AG08395 (cell line): ENCODE measurements around the gene MACC1.
A peak's percentile ranks its signal among the peaks of the same experiment; 100 is the strongest.

Source experiments
- DNase-seq: peaks from one replicate; pipeline ENCODE4 v3.0.0; 2012; ENCODE audit warnings: mixed read lengths, low spot score

Gene MACC1

DNA sequence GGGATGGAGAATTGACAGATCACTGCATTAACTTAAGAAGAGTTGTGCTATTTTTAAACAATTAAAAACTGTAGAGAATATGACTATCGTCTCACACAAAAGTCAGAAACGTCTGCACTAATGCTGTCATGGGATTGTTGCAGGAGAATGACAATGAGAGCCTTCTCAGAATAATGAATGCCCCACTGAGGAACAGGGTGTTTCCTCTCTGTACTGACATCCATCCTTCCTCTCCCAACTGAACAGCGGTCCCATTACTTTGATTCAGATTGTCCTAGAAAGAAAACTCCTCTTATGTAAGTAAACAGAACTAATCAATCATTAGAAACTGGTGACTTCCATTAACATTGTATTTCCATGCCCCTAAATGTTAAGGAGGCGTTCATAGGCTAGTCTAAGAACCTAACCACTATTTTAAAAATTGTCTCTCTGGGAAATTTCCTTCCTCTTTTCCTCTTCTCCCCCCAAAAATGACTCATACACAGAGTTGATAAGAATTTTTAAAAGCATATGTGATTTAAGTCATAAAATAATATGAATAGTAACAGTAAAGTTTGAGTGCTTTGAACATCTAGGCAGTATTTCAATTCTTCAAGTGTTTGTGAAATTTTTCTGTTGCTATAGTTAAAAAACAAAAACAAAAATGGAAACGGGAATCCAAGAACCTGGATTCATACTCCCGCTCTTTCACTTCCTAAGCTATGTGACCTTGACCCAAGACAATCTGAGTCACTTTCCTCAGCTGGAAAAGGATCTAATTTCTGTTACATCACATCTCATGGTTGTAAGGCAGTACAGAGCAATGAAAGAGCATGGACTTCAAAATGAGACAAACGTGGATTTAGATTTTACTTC, 12.7 kb upstream of the MACC1 start:
- DNase-seq: peak; percentile 79

DNA sequence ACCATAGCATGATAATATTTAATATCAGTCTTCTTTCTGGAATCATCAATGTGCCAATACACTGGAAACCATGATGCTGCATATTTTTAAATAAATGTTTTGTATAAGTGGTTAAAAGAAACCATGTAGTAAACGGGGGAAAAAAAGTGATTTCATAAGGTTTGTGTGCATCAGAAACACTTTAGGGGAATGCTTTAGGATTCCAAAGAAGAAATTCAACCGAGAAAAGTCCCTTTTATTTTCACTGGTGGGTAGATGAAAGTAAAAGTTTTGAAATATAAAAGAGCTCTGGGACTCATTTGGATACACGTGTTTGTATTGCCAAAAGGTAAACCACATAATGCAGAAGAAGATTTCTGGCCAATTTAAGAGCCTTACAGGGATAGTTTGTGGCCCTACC, 11.9 kb upstream of the MACC1 start:
- no peak for DNase-seq

DNA sequence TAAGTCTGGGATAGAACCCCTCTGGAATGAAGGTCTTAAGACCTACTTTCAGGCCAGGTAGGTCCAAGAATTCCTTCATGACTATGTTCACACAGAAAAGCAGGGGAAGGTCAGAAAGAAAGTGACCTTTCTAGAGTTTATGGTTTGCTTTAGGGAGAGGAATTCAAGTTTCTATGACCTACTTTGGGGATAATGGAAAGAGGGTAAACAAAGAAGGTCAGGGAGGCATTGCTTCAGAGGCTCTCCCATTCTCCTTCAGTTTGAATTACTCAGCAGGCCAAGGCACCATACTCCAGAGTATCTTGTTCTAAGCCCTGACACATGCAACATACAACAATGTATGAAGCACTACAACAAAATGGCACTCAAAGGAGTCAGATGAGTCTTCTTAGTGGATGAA, 11.5 kb upstream of the MACC1 start:
- no peak for DNase-seq

DNA sequence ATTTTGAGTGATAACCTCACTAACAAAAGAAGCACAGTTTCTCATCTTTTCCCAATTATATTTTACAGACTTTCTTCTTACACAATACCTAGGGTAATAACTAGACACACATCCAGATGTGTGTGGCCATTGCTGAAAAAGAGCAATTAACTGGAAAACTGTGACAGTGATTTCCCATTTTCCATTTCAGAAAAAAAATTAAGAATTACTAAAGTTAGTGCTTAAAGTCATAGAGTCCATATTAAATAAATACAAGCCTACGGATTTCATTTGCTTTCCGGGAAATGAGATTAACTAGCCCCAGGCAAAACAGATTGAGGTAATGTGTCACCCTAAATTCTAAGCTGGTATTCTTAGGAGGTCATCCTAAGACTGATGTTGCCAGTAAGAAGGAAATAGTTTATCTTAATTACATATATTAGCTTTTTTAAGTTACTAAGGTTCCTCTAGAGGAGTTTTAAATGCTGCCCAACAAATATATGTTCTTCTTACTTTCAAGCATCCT, 10.2 kb upstream of the MACC1 start:
- no peak for DNase-seq

DNA sequence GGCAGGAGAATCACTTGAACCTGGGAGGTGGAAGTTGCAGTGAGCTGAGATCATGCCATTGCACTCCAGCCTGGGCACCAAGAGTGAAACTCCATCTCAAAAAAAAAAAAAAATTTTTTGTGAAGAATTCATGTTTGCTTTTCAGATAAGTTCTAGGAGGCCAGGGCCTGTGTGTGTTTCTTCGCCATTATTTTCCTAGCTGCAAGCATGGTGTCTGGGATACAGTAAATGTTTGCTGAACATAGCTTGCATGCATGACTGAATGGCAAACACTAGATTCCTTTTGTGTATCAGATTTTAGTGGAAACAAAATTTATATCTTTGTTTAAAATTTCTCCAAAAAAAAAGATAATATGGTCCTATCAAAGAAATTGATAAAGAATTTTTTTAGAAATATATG, 9.7 kb upstream of the MACC1 start:
- no peak for DNase-seq

DNA sequence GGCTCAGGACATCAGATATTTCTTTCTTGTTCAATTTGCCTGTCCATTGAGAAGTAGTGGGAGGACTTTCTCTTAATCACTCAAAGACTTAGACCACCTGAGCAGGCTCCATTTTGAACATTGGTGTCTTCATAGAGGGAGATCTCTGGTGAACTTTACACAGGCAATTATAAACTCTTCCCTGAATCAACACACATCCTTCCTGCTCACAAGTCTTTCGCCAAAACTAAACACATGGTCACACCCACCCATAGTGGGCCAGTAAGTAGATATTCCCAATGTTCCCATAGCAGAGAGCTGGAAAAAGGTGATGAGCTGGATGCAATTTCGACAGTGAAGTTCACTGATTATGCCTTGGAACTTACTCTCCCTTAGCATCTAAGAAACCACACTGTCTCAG, 8.2 kb upstream of the MACC1 start:
- DNase-seq: no peak

DNA sequence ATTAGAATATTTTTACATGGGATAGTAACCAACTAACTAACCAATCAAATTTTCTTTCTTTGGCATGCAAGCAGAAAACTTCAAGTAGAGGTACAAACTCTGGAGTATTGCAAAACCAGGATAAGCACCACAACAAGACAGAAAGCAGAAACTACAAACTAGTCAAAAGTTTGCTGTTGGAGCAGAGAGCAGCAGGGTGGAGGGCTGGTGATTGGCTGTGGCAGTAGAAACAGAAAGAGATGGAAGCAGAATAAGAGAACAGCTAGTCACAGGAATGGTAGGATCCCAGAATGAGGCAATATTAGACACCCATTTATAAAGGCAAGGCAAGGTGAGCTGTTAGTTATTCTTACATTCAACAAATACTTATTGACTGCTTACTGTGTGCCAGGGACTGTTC, 6.8 kb upstream of the MACC1 start:
- no peak for DNase-seq

DNA sequence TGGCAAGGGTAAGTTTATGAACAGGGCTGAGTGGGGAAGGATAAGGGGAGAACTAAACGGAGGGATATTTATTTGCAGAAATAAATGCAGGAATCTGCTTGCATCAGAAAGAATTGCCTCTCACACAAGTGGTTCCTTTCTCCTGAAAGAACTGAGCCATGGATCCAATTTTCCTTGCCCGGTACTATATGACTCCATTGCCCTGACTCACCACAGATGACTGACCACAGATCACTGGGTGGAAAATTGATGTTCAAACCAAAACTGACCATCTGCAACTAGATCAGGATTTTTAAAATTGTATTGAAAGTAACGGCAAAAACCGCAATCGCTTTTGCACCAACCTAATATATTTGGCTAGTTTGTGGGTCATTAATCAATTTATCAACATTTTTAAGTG, 6.2 kb upstream of the MACC1 start:
- peak; percentile 60 for DNase-seq

DNA sequence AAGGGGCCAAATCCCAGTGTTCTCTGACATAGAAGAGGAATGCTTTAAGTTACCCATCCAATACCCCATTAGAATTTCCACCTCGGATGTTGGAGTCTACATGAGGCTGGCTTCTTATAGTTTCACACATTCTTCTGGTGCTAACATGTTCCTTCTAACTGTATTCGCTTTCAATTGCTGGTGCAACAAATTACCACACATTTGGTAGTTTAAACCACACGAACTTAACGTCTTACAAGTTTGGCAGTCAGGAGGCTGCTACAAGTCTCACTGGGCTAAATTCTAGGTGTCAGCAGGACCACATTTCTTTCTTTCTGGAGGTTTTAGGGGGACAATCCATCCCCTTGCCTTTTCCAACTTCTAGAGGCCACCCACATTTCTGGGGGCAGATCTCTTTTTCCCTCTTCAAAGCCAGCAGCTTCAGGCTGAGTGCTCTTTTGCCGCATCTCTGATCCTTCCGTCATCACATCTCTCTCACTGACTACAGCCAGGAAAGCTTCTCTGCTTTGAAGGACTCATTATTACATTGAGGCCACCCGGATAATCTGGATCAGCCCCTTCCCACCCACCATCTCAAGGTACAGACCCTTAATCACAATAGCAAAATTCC, 5.1 kb upstream of the MACC1 start:
- no peak for DNase-seq

DNA sequence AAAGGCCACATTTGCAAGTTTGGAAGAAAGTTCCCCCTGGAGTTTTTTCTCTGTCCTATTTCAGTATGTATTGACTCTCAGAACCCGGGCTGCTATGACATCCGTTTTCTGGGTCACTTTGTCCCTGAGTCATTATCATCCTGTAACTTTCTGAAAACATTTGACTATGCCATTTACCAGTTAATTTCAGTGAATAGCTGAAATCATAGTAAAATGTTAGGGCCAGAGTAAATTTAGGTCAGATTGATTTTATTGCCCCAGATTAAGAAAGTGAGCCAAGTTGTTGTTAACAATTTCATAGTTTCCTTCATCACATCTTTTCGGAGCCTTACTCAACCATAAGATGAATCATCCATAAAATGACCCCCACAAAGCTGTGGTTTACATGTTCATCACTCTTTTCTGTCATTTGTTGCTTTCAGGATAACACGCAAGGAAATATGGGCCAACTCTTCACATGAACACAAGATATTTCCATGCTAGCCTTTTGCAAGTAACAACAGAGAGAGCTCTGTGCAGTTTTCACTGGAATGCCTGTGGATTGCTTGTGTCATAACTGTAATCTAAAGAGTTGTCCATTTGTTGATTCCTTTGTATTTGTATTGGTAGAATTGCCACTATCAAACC, 3.9 kb upstream of the MACC1 start:
- DNase-seq: peak; percentile 83

DNA sequence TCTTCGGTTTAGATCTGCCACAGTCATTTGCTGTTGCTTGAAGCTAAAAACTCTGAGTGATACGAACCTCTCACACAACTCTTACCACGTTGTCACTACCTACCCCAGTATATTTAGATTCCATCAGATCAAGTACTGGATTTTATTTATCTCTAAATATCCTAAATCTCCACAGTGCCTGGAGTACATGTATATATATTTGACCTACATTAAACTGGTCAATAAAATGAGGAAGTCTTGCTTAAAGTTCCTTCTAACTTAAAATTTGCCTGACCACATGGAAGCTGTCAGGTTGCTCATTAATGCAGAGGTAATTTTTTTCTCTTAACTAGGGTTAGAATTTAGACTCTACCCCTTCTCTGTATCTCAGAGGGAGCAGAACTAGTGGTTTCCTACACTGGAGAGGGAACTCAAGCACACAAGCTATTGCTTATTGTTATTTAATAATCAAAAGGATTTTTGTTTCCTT, 3.1 kb upstream of the MACC1 start:
- DNase-seq: no peak

DNA sequence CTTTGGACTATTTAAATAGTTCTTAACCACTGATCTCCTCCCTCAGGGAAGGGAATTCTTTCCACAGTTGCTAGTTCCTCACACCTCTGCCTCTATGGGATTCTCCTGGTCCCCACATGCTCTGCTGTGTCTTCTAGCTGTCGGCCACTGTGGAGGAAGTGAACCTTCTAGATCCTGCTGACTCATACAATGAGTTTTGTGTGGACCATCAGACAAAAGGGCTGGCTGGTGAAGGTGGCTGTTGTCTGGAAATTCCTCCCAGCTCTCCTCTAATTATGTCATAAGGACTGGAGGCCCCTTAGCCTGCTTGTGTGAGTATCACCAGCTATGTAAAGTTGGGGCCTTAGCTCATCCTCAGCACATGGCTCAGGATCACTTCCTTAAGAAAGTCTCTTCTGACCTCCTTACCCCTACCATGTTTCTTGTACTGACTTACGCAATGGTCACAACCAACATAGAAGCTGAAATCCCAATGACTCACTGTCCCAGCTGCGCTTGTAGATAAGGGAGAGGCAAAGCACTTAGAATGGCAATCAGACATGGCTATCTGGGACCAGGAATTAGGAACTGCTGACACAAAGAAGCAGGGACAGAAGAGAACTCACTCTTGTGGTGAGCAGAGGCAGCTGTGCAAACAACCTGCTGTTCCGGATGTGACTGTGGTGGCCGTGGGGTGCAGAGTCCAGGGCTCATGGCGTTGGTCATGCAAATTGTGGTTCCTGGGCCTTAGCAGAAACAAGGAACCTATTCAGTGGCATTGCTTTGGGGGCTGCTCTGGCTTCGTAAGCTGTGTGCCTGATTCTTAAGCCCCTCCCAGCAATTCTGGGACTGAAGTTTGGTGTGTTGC, 2.5 kb upstream of the MACC1 start:
- no peak for DNase-seq

DNA sequence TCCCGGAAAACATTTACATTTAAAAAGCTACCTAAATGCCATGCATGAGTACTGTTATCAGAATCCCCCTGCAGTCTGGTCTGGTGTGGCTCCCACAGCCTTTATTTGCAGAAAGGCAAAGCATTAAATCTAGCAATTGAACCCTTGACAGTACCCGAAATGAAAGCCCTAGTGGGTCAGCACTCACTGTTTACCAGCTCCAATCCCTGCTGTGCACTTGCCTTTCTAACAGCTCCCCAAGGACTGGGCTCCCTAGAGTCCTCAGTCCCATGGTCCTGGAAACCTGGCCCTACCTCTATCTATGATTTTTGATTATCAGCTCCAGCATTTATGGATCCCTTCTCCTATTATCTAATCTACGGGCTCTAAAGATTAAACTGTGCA, 1.9 kb upstream of the MACC1 start:
- no peak for DNase-seq

DNA sequence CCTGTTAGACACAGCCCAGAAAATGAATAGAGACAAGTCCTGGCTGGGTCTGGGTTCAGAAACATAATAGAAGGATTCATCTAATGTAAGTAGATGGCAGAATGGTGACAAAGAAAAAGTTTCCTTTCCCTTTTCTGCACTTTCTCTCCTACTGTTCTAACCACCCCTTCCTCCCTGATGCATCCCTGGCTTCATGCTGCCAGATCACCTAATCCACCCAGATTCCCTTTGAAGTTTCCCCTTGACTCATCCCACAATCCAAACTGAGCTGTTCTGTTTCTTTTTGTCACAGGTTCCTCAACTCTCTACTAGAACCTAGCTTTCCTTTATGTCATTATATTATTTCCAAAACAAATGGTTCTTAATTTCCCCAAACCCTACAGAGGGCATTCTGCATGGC, 1.1 kb upstream of the MACC1 start:
- DNase-seq: no peak

DNA sequence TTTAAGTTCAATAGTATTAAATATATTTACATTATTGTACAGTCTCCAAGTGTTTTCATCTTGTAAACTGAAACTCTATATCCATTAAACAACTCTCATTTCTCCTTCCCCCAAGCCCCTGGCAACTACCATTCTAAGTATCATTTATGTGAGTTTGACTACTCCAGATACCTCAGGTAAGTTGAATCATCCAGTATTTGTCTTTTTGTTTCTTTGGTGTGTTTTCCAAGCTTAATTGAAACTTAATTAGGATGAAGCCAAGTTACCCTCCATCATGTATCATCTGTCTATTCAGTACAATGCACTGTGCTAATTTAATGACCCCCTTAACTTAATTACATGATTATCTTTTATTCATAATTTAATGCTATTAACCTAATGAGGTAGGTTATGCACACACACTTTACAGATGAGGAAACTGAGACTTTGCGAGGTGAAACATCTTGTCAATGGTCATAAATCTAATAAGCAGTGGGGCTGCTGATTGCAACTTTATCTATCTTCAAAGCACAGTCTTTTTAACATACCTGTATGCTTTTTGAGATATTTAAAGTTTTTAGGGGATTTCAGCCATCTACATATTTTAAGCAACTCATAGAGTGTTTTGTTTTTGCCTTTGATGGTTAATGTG, 663 bp downstream of the MACC1 start:
- DNase-seq: no peak

DNA sequence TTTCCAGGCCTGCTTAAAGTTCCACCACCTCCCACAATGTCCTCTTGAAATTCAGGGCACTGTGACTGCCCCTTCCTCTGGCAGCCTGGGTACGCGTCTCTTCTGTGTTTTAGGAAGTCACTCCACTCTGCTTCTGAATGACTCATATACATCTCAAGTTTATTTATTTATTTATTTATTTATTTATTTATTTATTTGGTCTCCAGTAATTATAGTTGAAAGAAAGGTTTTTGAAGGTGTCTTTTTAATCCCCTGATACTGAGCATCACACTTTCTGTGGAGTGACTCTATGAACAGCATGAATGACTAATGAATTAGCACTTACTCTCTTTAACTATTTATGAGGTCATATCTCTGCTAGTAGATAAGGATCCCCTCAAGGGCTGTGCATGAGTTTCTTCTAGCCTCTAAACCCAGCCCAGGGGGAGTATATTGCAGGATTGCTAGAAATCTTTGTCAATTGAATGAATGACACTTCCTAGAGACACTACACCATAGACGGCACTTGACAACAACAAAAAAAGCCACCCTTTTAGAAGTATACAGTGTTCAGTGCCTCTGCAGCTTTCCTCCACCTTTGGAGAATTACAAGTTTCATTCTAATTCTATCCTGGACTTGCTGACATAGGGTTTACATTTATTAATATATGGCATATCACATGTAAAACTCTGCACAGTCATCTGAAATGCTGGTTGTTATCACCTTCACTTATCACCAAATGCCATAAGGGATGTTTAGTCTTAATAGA, 2.1 kb downstream of the MACC1 start:
- no peak for DNase-seq

DNA sequence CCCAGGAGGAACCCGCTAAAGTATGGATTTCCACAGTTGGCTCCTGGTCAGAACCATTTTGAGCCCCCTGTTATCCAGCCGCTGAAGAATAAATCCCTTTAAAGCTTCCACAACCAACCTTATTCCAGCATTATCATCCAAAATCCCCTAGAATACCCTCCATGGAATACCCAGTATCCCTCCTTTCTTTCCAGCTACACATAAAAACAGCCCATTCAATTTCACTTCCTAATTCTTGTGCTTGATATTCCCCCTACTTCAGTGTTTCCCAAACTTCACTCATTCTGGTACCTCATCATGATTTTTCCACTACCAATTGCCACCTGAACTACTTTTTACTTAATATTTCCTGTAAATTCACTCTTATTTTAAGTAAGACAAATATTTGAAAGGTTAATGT, 3.1 kb downstream of the MACC1 start:
- no peak for DNase-seq

DNA sequence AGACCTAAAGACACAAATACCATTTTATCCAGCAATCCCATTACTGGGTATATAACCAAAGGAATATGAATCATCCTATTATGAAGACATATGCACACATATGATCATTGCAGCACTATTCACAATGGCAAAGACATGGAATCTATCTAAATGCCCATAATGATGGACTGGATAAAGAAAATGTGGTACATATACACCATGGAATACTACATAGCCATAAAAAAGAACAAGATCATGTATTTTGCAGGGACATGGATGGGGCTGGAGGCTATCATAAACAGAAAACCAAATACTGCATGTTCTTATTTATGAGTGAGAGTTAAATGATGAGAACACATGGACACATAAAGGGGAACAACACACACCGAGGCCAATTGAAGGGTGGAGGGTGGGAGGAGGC, 3.8 kb downstream of the MACC1 start:
- no peak for DNase-seq

DNA sequence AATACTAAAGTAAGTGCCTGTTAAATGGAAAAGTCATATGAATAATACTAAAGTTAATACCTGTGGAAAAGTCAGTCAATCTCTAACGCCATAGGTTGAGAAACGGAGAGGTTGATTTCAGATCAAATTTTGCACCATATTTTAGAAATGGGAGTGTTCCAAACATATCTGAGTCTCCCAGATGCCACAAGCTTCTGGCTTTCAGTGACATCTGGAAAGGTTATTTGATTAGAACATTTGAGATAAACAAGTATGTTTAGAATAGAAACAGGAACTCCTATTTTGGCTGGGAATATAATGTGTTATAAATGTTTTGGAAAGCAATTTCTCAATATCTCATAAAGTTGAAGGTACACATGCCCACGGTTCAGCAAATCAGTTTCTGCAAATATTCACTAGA, 5.8 kb downstream of the MACC1 start:
- no peak for DNase-seq

DNA sequence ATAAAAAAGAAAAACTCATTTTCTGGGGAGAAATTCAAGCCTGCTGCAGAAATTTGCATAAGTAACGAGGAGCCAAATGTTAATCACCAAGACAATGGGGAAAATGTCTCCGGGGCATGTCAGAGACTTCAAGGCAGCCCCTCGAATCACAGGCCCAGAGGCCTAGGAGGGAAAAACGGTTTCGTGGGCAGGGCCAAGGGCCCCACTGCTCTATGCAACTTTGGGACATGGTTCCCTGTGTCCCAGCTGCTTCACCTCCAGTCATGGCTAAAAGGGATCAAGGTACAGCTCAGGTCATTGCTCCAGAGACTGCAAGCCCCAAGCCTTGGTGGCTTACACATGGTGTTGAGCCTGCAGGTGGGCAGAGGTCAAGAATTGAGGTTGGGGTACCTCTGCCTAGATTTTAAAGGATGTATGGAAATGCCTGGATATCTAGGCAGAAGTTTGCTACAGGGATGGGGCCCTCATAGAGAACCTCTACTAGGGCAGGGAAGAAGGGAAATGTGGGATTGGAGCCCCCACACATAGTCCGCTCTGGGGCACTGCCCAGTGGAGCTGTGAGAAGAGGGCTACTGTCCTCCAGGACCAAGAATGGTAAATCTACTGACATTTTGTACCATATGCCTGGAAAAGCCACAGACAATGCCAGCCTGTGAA, 8.4 kb downstream of the MACC1 start:
- DNase-seq: no peak
